HG03354 (cell line): ENCODE measurements around the gene NAGPA.

Experiments used
- ATAC-seq: cut with Tn5 transposase; IDR thresholded peaks from one replicate; pipeline ENCODE4 v1.9.1; 2021; ENCODE audit warnings: mild to moderate bottlenecking; ENCODE audit not compliant: unreplicated experiment, poor library complexity, severe bottlenecking

NAGPA gene

GRCh38 chr16:5031601-5032000 is 2.1 kb downstream of the NAGPA start:
- ATAC-seq = no peak

GRCh38 chr16:5030251-5030870 is 3.4 kb downstream of the NAGPA start:
- no peak for ATAC-seq

GRCh38 chr16:5028950-5029475 is 4.7 kb downstream of the NAGPA start:
- no peak for ATAC-seq

GRCh38 chr16:5027575-5028235 is 6.0 kb downstream of the NAGPA start:
- ATAC-seq = no peak

GRCh38 chr16:5027086-5027485 is 6.6 kb downstream of the NAGPA start:
- ATAC-seq = no peak

- ATAC-seq = no peak
These were observed 7.1 kb downstream of the NAGPA start for GRCh38 chr16:5026664-5027063.

- no peak for ATAC-seq
These were observed 8.5 kb downstream of the NAGPA start for GRCh38 chr16:5025171-5025632.

GRCh38 chr16:5024632-5025031 is 9.1 kb downstream of the NAGPA start:
- no peak for ATAC-seq

GRCh38 chr16:5022521-5022920 is 11.2 kb downstream of the NAGPA start:
- no peak for ATAC-seq

GRCh38 chr16:5020551-5020950 is 13.2 kb downstream of the NAGPA start:
- no peak for ATAC-seq

GRCh38 chr16:5019775-5020174 is 14.0 kb downstream of the NAGPA start:
- no peak for ATAC-seq

- ATAC-seq = no peak
These were observed 14.9 kb downstream of the NAGPA start for GRCh38 chr16:5018793-5019192.

GRCh38 chr16:5017678-5017969 is 16.1 kb downstream of the NAGPA start:
- ATAC-seq = no peak

- no peak for ATAC-seq
These were observed 16.6 kb downstream of the NAGPA start for GRCh38 chr16:5016967-5017677.

GRCh38 chr16:5015887-5016286 is 17.8 kb downstream of the NAGPA start:
- no peak for ATAC-seq

- no peak for ATAC-seq
These were observed 18.4 kb downstream of the NAGPA start for GRCh38 chr16:5015351-5015750.

GRCh38 chr16:5012887-5013286 is 20.8 kb downstream of the NAGPA start:
- ATAC-seq = no peak

- no peak for ATAC-seq
These were observed 22.1 kb downstream of the NAGPA start for GRCh38 chr16:5011637-5012036.

GRCh38 chr16:5010576-5011329 is 23.0 kb downstream of the NAGPA start:
- no peak for ATAC-seq

- no peak for ATAC-seq
These were observed 25.4 kb downstream of the NAGPA start for GRCh38 chr16:5008311-5008731.
